ENCODE results near the gene KRT7. TPM values are rescaled to one million over a fixed set of nuclear protein-coding genes. Genes with fewer than 3 reads are reported as not detected.
A peak's percentile ranks its signal among the peaks of the same experiment; 100 is the strongest.

Gene KRT7
- total and polyA plus RNA-seq, 3 experiments from 2014 or later = 3.2 to 5.6 TPM; not detected in 1

GRCh38 chr12:52197371-52198231 lies 35.4 kb upstream of the KRT7 start:
- H3K4me1 ChIP-seq (ENCODE audit: insufficient read depth, low read length) = no peaks in the 10 kb centered on the region
- CTCF ChIA-PET = no interaction called here
- Mint-ChIP-seq H3K27me3 (peaks cover 10 to 47% of the 10 kb centered on the region in 2 donors), H3K4me1 (no peaks in the 10 kb centered on the region), H3K9me3 (no peaks in the 10 kb centered on the region), H3K4me3 (no peak overlapping the region), H3K36me3 (no peaks in the 10 kb centered on the region), H3K27ac (no peak overlapping the region)
- H3K27ac ChIP-seq (ENCODE audit: low read depth, low read length) = no peak overlapping the region
- H3K4me3 ChIP-seq (ENCODE audit: low read length) = no peak overlapping the region
- H3K36me3 ChIP-seq (ENCODE audit: insufficient read depth, low read length) = no peaks in the 10 kb centered on the region
- no peaks in the 10 kb centered on the region for H3K9me3 ChIP-seq (ENCODE audit: low read length)
- DNase-seq = no peak
- POLR2A ChIA-PET = no interaction called here
- no peaks in the 10 kb centered on the region for H3K27me3 ChIP-seq (ENCODE audit: insufficient read depth, low read length, poor library complexity, severe bottlenecking)

- H3K9me3 Mint-ChIP-seq = no peaks in the 10 kb centered on the region
- no peak overlapping the region for H3K4me3 ChIP-seq (ENCODE audit: low read length)
- H3K27me3 Mint-ChIP-seq = peaks cover 16 to 45% of the 10 kb centered on the region in 2 donors
- ChIA-PET POLR2A (no interaction called here), CTCF (no interaction called here)
- no peaks in the 10 kb centered on the region for H3K9me3 ChIP-seq (ENCODE audit: low read length)
- no peak for DNase-seq
- no peaks in the 10 kb centered on the region for H3K27me3 ChIP-seq (ENCODE audit: insufficient read depth, low read length, poor library complexity, severe bottlenecking)
- no peaks in the 10 kb centered on the region for H3K36me3 ChIP-seq (ENCODE audit: insufficient read depth, low read length)
- H3K27ac ChIP-seq (ENCODE audit: low read depth, low read length) = no peak overlapping the region
- no peak overlapping the region for H3K4me3 Mint-ChIP-seq
- no peaks in the 10 kb centered on the region for H3K36me3 Mint-ChIP-seq
- peak overlapping the region in 2 of 8 donors; percentile 40 to 54 for H3K27ac Mint-ChIP-seq
- H3K4me1 ChIP-seq (ENCODE audit: insufficient read depth, low read length) = no peaks in the 10 kb centered on the region
- no peaks in the 10 kb centered on the region for H3K4me1 Mint-ChIP-seq
Measured at GRCh38 chr12:52198454-52199215, 34.4 kb upstream of the KRT7 start.

GRCh38 chr12:52199294-52199919 lies 33.6 kb upstream of the KRT7 start:
- Mint-ChIP-seq H3K36me3 (no peaks in the 10 kb centered on the region), H3K4me3 (no peak overlapping the region), H3K4me1 (no peaks in the 10 kb centered on the region), H3K9me3 (no peaks in the 10 kb centered on the region), H3K27ac (peak overlapping the region in 1 of 8 donors; percentile 54), H3K27me3 (peaks cover 16 to 45% of the 10 kb centered on the region in 2 donors)
- Histone ChIP-seq H3K36me3 (ENCODE audit: insufficient read depth, low read length) (no peaks in the 10 kb centered on the region), H3K4me3 (ENCODE audit: low read length) (no peak overlapping the region), H3K27me3 (ENCODE audit: insufficient read depth, low read length, poor library complexity, severe bottlenecking) (no peaks in the 10 kb centered on the region), H3K4me1 (ENCODE audit: insufficient read depth, low read length) (no peaks in the 10 kb centered on the region), H3K27ac (ENCODE audit: low read depth, low read length) (no peak overlapping the region), H3K9me3 (ENCODE audit: low read length) (no peaks in the 10 kb centered on the region)
- ChIA-PET POLR2A (no interaction called here), CTCF (no interaction called here)
- DNase-seq = no peak

- Mint-ChIP-seq H3K27ac (peak overlapping the region in 1 of 8 donors; percentile 35), H3K4me3 (no peak overlapping the region), H3K36me3 (no peaks in the 10 kb centered on the region), H3K9me3 (no peaks in the 10 kb centered on the region), H3K4me1 (no peaks in the 10 kb centered on the region), H3K27me3 (peaks cover 16 to 41% of the 10 kb centered on the region in 2 donors)
- CTCF ChIA-PET = no interaction called here
- POLR2A ChIA-PET = no interaction called here
- H3K4me3 ChIP-seq (ENCODE audit: low read length) = no peak overlapping the region
- H3K27me3 ChIP-seq (ENCODE audit: insufficient read depth, low read length, poor library complexity, severe bottlenecking) = no peaks in the 10 kb centered on the region
- no peaks in the 10 kb centered on the region for H3K9me3 ChIP-seq (ENCODE audit: low read length)
- H3K27ac ChIP-seq (ENCODE audit: low read depth, low read length) = no peak overlapping the region
- no peaks in the 10 kb centered on the region for H3K4me1 ChIP-seq (ENCODE audit: insufficient read depth, low read length)
- DNase-seq = no peak
- no peaks in the 10 kb centered on the region for H3K36me3 ChIP-seq (ENCODE audit: insufficient read depth, low read length)
Measured at GRCh38 chr12:52200086-52200780, 32.8 kb upstream of the KRT7 start.

GRCh38 chr12:52200781-52201450 lies 32.1 kb upstream of the KRT7 start:
- no peak for DNase-seq
- H3K27me3 ChIP-seq (ENCODE audit: insufficient read depth, low read length, poor library complexity, severe bottlenecking) = no peaks in the 10 kb centered on the region
- Mint-ChIP-seq H3K36me3 (no peaks in the 10 kb centered on the region), H3K4me3 (no peak overlapping the region), H3K4me1 (no peaks in the 10 kb centered on the region), H3K9me3 (no peaks in the 10 kb centered on the region), H3K27me3 (peaks cover 16 to 35% of the 10 kb centered on the region in 2 donors), H3K27ac (peak overlapping the region in 1 of 8 donors; percentile 35)
- H3K4me1 ChIP-seq (ENCODE audit: insufficient read depth, low read length) = no peaks in the 10 kb centered on the region
- ChIA-PET POLR2A (no interaction called here), CTCF (no interaction called here)
- no peak overlapping the region for H3K4me3 ChIP-seq (ENCODE audit: low read length)
- no peak overlapping the region for H3K27ac ChIP-seq (ENCODE audit: low read depth, low read length)
- no peaks in the 10 kb centered on the region for H3K9me3 ChIP-seq (ENCODE audit: low read length)
- no peaks in the 10 kb centered on the region for H3K36me3 ChIP-seq (ENCODE audit: insufficient read depth, low read length)

- Histone ChIP-seq H3K27me3 (ENCODE audit: insufficient read depth, low read length, poor library complexity, severe bottlenecking) (no peaks in the 10 kb centered on the region), H3K4me1 (ENCODE audit: insufficient read depth, low read length) (no peaks in the 10 kb centered on the region), H3K9me3 (ENCODE audit: low read length) (no peaks in the 10 kb centered on the region), H3K27ac (ENCODE audit: low read depth, low read length) (no peak overlapping the region), H3K4me3 (ENCODE audit: low read length) (no peak overlapping the region), H3K36me3 (ENCODE audit: insufficient read depth, low read length) (no peaks in the 10 kb centered on the region)
- POLR2A ChIA-PET = no interaction called here
- CTCF ChIA-PET = no interaction called here
- no peak overlapping the region for H3K4me3 Mint-ChIP-seq
- DNase-seq = no peak
- H3K36me3 Mint-ChIP-seq = no peaks in the 10 kb centered on the region
- H3K27ac Mint-ChIP-seq = no peak overlapping the region
- peaks cover 16 to 35% of the 10 kb centered on the region in 2 donors for H3K27me3 Mint-ChIP-seq
- no peaks in the 10 kb centered on the region for H3K4me1 Mint-ChIP-seq
- no peaks in the 10 kb centered on the region for H3K9me3 Mint-ChIP-seq
Measured at GRCh38 chr12:52201451-52201839, 31.6 kb upstream of the KRT7 start.

- no peaks in the 10 kb centered on the region for H3K27me3 ChIP-seq (ENCODE audit: insufficient read depth, low read length, poor library complexity, severe bottlenecking)
- H3K36me3 ChIP-seq (ENCODE audit: insufficient read depth, low read length) = no peaks in the 10 kb centered on the region
- Mint-ChIP-seq H3K4me3 (no peak overlapping the region), H3K9me3 (no peaks in the 10 kb centered on the region), H3K4me1 (no peaks in the 10 kb centered on the region), H3K27ac (peak overlapping the region in 1 of 8 donors; percentile 54), H3K27me3 (peaks cover 21 to 34% of the 10 kb centered on the region in 2 donors), H3K36me3 (no peaks in the 10 kb centered on the region)
- DNase-seq = no peak
- no peak overlapping the region for H3K4me3 ChIP-seq (ENCODE audit: low read length)
- ChIA-PET CTCF (no interaction called here), POLR2A (no interaction called here)
- no peaks in the 10 kb centered on the region for H3K9me3 ChIP-seq (ENCODE audit: low read length)
- H3K27ac ChIP-seq (ENCODE audit: low read depth, low read length) = no peak overlapping the region
- H3K4me1 ChIP-seq (ENCODE audit: insufficient read depth, low read length) = no peaks in the 10 kb centered on the region
Measured at GRCh38 chr12:52202361-52203078, 30.5 kb upstream of the KRT7 start.
